Lower leg skin (tissue), 4 donors: ENCODE data around the gene ADPGK. TPM values are rescaled to one million over a fixed set of nuclear protein-coding genes. Genes with fewer than 3 reads are reported as not detected.
A peak's percentile ranks its signal among the peaks of the same experiment; 100 is the strongest.

ENCODE experiments used
- DNase-seq, 2 donors: peaks; one replicate each; pipeline ENCODE4 v3.0.0-alpha.2; 2019; ENCODE audit warnings: low spot score in 2 of 2
- H3K4me3 ChIP-seq: fragments of 200-600 bp; sonication (generic); 2 replicates; pipeline ENCODE4 v1.5.1; 2017; ENCODE audit warnings: mild to moderate bottlenecking, low read depth; ENCODE audit not compliant: poor library complexity, severe bottlenecking
- POLR2A ChIP-seq, 2 donors: fragments of 450-650 bp; IDR thresholded peaks; one replicate each; pipeline ENCODE4 v1.6.1; 2016 to 2017; ENCODE audit warnings: antibody characterized with exemption in 2 of 2, mild to moderate bottlenecking in 1 of 2, moderate library complexity in 1 of 2
- WGBS, 2 donors: methylation state at CpG; one replicate each; pipeline ENCODE4 v1.1.5; 2018; 5-methylcytosine and 5-hydroxymethylcytosine counted together
- intact Hi-C: fragments of 100-400 bp; cut with DNase I; formaldehyde crosslinking; loops from one replicate; pipeline ENCODE4 v1.15.0; 2023; ENCODE audit warnings: low total_unique reads
- total RNA-seq, 4 donors: library from RNA; depleted of rRNA; stranded (reverse); fragments of >200 nt; gene quantifications; one replicate each; pipeline ENCODE4 v1.1.0, GENCODE V29; 2016
- TF ChIP-seq, protein P1 (sequence below), 3 donors: fragments of 450-650 bp; IDR thresholded peaks; one replicate each; pipeline ENCODE4 v1.5.1; 2016; ENCODE audit warnings: antibody characterized with exemption in 3 of 3, mild to moderate bottlenecking in 3 of 3, moderate library complexity in 2 of 3

Gene ADPGK
- total RNA-seq, 4 donors from 2014 or later: 31.1 to 83.1 (median 43.1) TPM

DNA sequence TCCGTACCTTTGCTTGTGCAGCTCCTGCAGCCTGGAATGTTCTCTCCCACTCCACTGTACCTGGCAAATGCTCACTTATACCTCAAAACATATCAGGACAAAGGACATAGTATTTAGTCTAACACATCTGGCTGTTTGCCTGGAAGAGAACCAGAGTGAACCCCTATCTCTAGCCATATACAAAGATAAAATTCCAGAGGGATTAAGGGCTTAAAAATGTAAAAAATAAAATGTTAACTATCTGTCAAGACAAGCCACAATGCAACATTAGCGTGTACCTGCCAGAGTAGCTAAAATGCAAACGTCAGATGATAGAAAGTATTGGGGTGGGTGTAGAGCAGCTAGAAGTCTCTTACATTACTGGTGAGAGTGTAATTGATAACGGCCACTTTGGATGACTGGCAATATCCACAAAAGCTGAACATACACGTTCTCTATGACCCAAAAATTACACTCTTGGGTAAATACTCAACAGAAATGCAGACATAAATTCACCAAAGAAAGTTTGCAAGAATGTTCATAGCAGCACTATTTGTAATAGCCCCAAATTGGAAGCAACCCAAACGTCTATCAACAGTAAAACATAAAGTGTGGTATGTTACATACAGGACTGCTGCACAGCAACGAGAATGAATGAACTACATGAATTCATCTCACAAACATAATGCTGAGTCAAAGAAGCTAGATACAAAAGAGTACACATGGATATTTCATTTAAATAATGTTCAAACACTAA lies 18.2 kb upstream of the ADPGK start:
- 48 to 49% methylated on average over 7 of the region's 7 CpGs for WGBS, 2 donors
- H3K4me3 ChIP-seq: no peak overlapping the region
- no peak for DNase-seq
- intact Hi-C loops: no loop called here
- TF ChIP-seq POLR2A (IDR thresholded peaks at IDR 0.05): no peak
- TF ChIP-seq, protein P1, sequence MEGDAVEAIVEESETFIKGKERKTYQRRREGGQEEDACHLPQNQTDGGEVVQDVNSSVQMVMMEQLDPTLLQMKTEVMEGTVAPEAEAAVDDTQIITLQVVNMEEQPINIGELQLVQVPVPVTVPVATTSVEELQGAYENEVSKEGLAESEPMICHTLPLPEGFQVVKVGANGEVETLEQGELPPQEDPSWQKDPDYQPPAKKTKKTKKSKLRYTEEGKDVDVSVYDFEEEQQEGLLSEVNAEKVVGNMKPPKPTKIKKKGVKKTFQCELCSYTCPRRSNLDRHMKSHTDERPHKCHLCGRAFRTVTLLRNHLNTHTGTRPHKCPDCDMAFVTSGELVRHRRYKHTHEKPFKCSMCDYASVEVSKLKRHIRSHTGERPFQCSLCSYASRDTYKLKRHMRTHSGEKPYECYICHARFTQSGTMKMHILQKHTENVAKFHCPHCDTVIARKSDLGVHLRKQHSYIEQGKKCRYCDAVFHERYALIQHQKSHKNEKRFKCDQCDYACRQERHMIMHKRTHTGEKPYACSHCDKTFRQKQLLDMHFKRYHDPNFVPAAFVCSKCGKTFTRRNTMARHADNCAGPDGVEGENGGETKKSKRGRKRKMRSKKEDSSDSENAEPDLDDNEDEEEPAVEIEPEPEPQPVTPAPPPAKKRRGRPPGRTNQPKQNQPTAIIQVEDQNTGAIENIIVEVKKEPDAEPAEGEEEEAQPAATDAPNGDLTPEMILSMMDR (IDR thresholded peaks at IDR 0.05): no peak

- TF ChIP-seq POLR2A (IDR thresholded peaks at IDR 0.05): no peak
- TF ChIP-seq, protein P1 (IDR thresholded peaks at IDR 0.05): no peak
- 57% methylated on average over 8 of the region's 8 CpGs for WGBS, 2 donors
- H3K4me3 ChIP-seq: no peak overlapping the region
- intact Hi-C loops: no loop called here
- DNase-seq: peak in 1 of 2 donors; percentile 36
Measured at GRCh38 chr15:72800833-72801481, 17.4 kb upstream of the ADPGK start.

DNA sequence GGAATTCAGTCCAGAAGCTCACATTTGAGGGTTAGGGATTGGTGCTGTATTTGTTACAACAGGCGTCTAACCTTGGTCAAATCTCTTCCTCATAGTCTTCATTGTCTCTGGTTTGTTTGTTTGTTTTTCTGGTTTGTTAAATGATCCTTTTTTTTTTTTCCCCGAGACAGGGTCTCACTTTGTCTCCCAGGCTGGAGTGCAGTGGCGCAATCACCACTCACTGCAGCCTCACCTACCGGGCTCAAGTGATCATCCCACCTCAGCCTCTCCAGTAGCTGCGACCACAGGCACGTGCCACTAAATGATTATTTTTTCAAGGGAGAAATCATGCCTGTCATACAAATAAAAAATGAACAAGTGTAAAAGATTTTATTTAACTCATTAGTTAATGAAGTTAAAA lies 14.3 kb upstream of the ADPGK start:
- TF ChIP-seq POLR2A (IDR thresholded peaks at IDR 0.05): no peak
- TF ChIP-seq, protein P1 (IDR thresholded peaks at IDR 0.05): no peak
- intact Hi-C loops: loop anchor here (10.0 kb wide), 1 partner anchor 277 kb away; no protein-coding TSS in a partner anchor
- H3K4me3 ChIP-seq: no peak overlapping the region
- WGBS, 2 donors: 67 to 82% methylated on average over 6 of the region's 6 CpGs
- peak in 1 of 2 donors; percentile 31 for DNase-seq

GRCh38 chr15:72797338-72797689 lies 13.8 kb upstream of the ADPGK start:
- peak in 1 of 2 donors; percentile 82 for DNase-seq
- peak overlapping the region; percentile 32 for H3K4me3 ChIP-seq
- 19 to 23% methylated on average over 10 to 12 of the region's 12 CpGs for WGBS, 2 donors
- intact Hi-C loops: loop anchor here (10.0 kb wide), 1 partner anchor 277 kb away; no protein-coding TSS in a partner anchor
- TF ChIP-seq, protein P1 (IDR thresholded peaks at IDR 0.05): no peak
- TF ChIP-seq POLR2A (IDR thresholded peaks at IDR 0.05): no peak

DNA sequence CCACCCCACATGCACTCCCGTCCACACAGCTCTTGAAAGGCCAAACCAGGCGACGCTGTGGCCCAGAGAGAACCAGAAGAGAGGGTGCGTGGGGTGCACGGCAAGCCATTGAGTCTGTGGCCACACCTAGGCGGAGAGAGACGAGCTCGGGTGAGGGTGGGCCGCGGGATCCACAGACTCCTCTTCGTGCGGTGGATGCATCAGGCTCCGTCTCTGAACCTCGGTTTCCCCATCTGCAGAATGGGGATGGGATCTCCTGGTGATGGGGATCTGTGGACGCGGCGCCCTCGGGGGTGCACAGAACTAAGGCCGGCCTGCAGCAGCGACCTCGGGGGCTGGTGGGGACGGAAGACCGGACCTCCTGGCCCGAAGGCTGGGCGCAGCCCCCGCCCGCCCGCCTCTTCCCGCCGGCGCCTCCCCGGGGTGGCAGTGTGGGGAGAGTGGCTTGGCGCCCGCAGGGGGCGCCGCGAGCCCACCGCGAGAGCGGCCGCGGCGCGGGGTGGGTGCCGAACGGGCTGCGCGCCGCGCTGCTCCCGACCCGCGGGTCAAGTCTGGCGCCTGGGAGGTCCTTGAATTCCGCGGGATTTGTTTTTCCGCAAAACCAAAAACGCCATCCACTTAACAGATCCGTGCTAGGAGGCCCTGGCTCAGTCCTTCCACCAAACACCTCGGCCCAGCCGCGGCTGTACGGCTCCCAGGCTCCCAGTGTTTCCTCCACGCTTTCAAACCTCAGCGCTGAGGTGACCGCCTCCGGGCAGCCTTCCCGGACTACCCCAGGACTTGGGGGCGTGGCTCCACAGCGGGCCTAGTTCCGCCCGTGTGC lies 13.2 kb upstream of the ADPGK start:
- peak in 1 of 2 donors; percentile 81 for DNase-seq

More for the DNA sequence above, 13.2 kb upstream of the ADPGK start:
- no peak for TF ChIP-seq POLR2A (IDR thresholded peaks at IDR 0.05)
- TF ChIP-seq, protein P1 (IDR thresholded peaks at IDR 0.05): no peak
- 8 to 15% methylated on average over 34 to 67 of the region's 72 CpGs for WGBS, 2 donors
- peak overlapping the region; percentile 32 for H3K4me3 ChIP-seq
- intact Hi-C loops: loop anchor here (10.0 kb wide), 1 partner anchor 278 kb away; no protein-coding TSS in a partner anchor
